ENCODE measurements around the gene LARGE1. TPM values are rescaled to one million over a fixed set of nuclear protein-coding genes. Genes with fewer than 3 reads are reported as not detected.
A peak's percentile ranks its signal among the peaks of the same experiment; 100 is the strongest.

Gene LARGE1
- polyA plus RNA-seq (2013, experiment 1 of 2), result 28.9 TPM
- 30.0 TPM for polyA plus RNA-seq (2013, experiment 2 of 2)

GRCh38 chr22:33920197-33920540 lies at the start of gene LARGE1:
Gene LARGE1 (minus strand): TSS chr22:33920476.
- Histone ChIP-seq H3K27ac (ENCODE audit: low read depth, low read length) (0 out of 2 replicates have a peak within 1 kb of the TSS, but pooled peaks have one; percentile 12), H3K4me3 (ENCODE audit: low read length) (peak within 1 kb of the TSS; percentile 86), H3K36me3 (ENCODE audit: insufficient read depth, low read length) (no peaks in the 10 kb centered on the region)

GRCh38 chr22:33969045-33969444 lies 48.8 kb upstream of the LARGE1 start:
- H3K27ac ChIP-seq (ENCODE audit: low read depth, low read length), result no peak overlapping the region
- H3K36me3 ChIP-seq (ENCODE audit: insufficient read depth, low read length), result no peaks in the 10 kb centered on the region
- peaks cover 10% of the 10 kb centered on the region; the same call in 1 of the 2 replicates for H3K4me1 ChIP-seq (ENCODE audit: insufficient read depth, low read length)
- no peak overlapping the region for H3K4me3 ChIP-seq (ENCODE audit: low read length)
- H3K9ac ChIP-seq (ENCODE audit: low read depth, low read length), result no peak overlapping the region
- no peaks in the 10 kb centered on the region for H3K9me3 ChIP-seq (ENCODE audit: insufficient read depth, low read depth, low read length)
- no peaks in the 10 kb centered on the region for H3K27me3 ChIP-seq (ENCODE audit: insufficient read depth, low read length)

More at GRCh38 chr22:33920197-33920540, at the start of gene LARGE1:
- WGBS, result under 1% methylated on average over 47 of the region's 47 CpGs
- no peaks in the 10 kb centered on the region for H3K9me3 ChIP-seq (ENCODE audit: insufficient read depth, low read depth, low read length)
- H3K4me1 ChIP-seq (ENCODE audit: insufficient read depth, low read length), result peaks cover 36% of the 10 kb centered on the region
- H3K9ac ChIP-seq (ENCODE audit: low read depth, low read length), result peak within 1 kb of the TSS; percentile 75
- peaks cover 8% of the 10 kb centered on the region for H3K27me3 ChIP-seq (ENCODE audit: insufficient read depth, low read length)

GRCh38 chr22:33964121-33964520 lies 43.8 kb upstream of the LARGE1 start:
- Histone ChIP-seq H3K27me3 (ENCODE audit: insufficient read depth, low read length) (no peaks in the 10 kb centered on the region), H3K36me3 (ENCODE audit: insufficient read depth, low read length) (no peaks in the 10 kb centered on the region), H3K4me3 (ENCODE audit: low read length) (no peak overlapping the region), H3K27ac (ENCODE audit: low read depth, low read length) (no peak overlapping the region), H3K4me1 (ENCODE audit: insufficient read depth, low read length) (0 out of 2 replicates have a peak, but pooled peaks cover under 1% of the 10 kb centered on the region), H3K9ac (ENCODE audit: low read depth, low read length) (no peak overlapping the region), H3K9me3 (ENCODE audit: insufficient read depth, low read depth, low read length) (no peaks in the 10 kb centered on the region)
- WGBS, result 92% methylated on average over 1 of the region's 1 CpG

- Histone ChIP-seq H3K4me3 (ENCODE audit: low read length) (no peak overlapping the region), H3K27ac (ENCODE audit: low read depth, low read length) (no peak overlapping the region), H3K9me3 (ENCODE audit: insufficient read depth, low read depth, low read length) (no peaks in the 10 kb centered on the region), H3K36me3 (ENCODE audit: insufficient read depth, low read length) (no peaks in the 10 kb centered on the region), H3K27me3 (ENCODE audit: insufficient read depth, low read length) (no peaks in the 10 kb centered on the region), H3K9ac (ENCODE audit: low read depth, low read length) (no peak overlapping the region), H3K4me1 (ENCODE audit: insufficient read depth, low read length) (no peaks in the 10 kb centered on the region)
- 94% methylated on average over 6 of the region's 7 CpGs for WGBS
Measured at GRCh38 chr22:33962409-33962808, 42.1 kb upstream of the LARGE1 start.

GRCh38 chr22:33958741-33959140 lies 38.5 kb upstream of the LARGE1 start:
- no peaks in the 10 kb centered on the region for H3K4me1 ChIP-seq (ENCODE audit: insufficient read depth, low read length)
- no peaks in the 10 kb centered on the region for H3K27me3 ChIP-seq (ENCODE audit: insufficient read depth, low read length)
- H3K4me3 ChIP-seq (ENCODE audit: low read length), result no peak overlapping the region
- no peaks in the 10 kb centered on the region for H3K36me3 ChIP-seq (ENCODE audit: insufficient read depth, low read length)
- no peak overlapping the region for H3K9ac ChIP-seq (ENCODE audit: low read depth, low read length)
- H3K9me3 ChIP-seq (ENCODE audit: insufficient read depth, low read depth, low read length), result no peaks in the 10 kb centered on the region
- no peak overlapping the region for H3K27ac ChIP-seq (ENCODE audit: low read depth, low read length)

GRCh38 chr22:33957086-33957485 lies 36.8 kb upstream of the LARGE1 start:
- Histone ChIP-seq H3K27ac (ENCODE audit: low read depth, low read length) (no peak overlapping the region), H3K27me3 (ENCODE audit: insufficient read depth, low read length) (no peaks in the 10 kb centered on the region), H3K4me3 (ENCODE audit: low read length) (no peak overlapping the region), H3K36me3 (ENCODE audit: insufficient read depth, low read length) (no peaks in the 10 kb centered on the region), H3K4me1 (ENCODE audit: insufficient read depth, low read length) (no peaks in the 10 kb centered on the region), H3K9me3 (ENCODE audit: insufficient read depth, low read depth, low read length) (no peaks in the 10 kb centered on the region), H3K9ac (ENCODE audit: low read depth, low read length) (no peak overlapping the region)
- 90% methylated on average over 4 of the region's 4 CpGs for WGBS

- no peaks in the 10 kb centered on the region for H3K36me3 ChIP-seq (ENCODE audit: insufficient read depth, low read length)
- H3K4me3 ChIP-seq (ENCODE audit: low read length), result no peak overlapping the region
- H3K27me3 ChIP-seq (ENCODE audit: insufficient read depth, low read length), result no peaks in the 10 kb centered on the region
- H3K4me1 ChIP-seq (ENCODE audit: insufficient read depth, low read length), result no peaks in the 10 kb centered on the region
- 89% methylated on average over 4 of the region's 4 CpGs for WGBS
- H3K9ac ChIP-seq (ENCODE audit: low read depth, low read length), result no peak overlapping the region
- H3K27ac ChIP-seq (ENCODE audit: low read depth, low read length), result no peak overlapping the region
- no peaks in the 10 kb centered on the region for H3K9me3 ChIP-seq (ENCODE audit: insufficient read depth, low read depth, low read length)
Measured at GRCh38 chr22:33952776-33953175, 32.5 kb upstream of the LARGE1 start.

- H3K9ac ChIP-seq (ENCODE audit: low read depth, low read length), result no peak overlapping the region
- H3K27ac ChIP-seq (ENCODE audit: low read depth, low read length), result no peak overlapping the region
- peaks cover 10% of the 10 kb centered on the region; the same call in 1 of the 2 replicates for H3K9me3 ChIP-seq (ENCODE audit: insufficient read depth, low read depth, low read length)
- no peaks in the 10 kb centered on the region for H3K4me1 ChIP-seq (ENCODE audit: insufficient read depth, low read length)
- WGBS, result 79% methylated on average over 5 of the region's 5 CpGs
- no peaks in the 10 kb centered on the region for H3K27me3 ChIP-seq (ENCODE audit: insufficient read depth, low read length)
- no peak overlapping the region for H3K4me3 ChIP-seq (ENCODE audit: low read length)
- no peaks in the 10 kb centered on the region for H3K36me3 ChIP-seq (ENCODE audit: insufficient read depth, low read length)
Measured at GRCh38 chr22:33940741-33941140, 20.5 kb upstream of the LARGE1 start.

GRCh38 chr22:33932997-33933396 lies 12.7 kb upstream of the LARGE1 start:
- Histone ChIP-seq H3K27ac (ENCODE audit: low read depth, low read length) (no peak overlapping the region), H3K4me1 (ENCODE audit: insufficient read depth, low read length) (no peaks in the 10 kb centered on the region), H3K9me3 (ENCODE audit: insufficient read depth, low read depth, low read length) (no peaks in the 10 kb centered on the region), H3K36me3 (ENCODE audit: insufficient read depth, low read length) (no peaks in the 10 kb centered on the region), H3K27me3 (ENCODE audit: insufficient read depth, low read length) (no peaks in the 10 kb centered on the region), H3K4me3 (ENCODE audit: low read length) (no peak overlapping the region), H3K9ac (ENCODE audit: low read depth, low read length) (no peak overlapping the region)
- WGBS, result 100% methylated on average over 2 of the region's 2 CpGs

- Histone ChIP-seq H3K27me3 (ENCODE audit: insufficient read depth, low read length) (no peaks in the 10 kb centered on the region), H3K27ac (ENCODE audit: low read depth, low read length) (no peak overlapping the region), H3K4me1 (ENCODE audit: insufficient read depth, low read length) (no peaks in the 10 kb centered on the region), H3K36me3 (ENCODE audit: insufficient read depth, low read length) (no peaks in the 10 kb centered on the region), H3K9me3 (ENCODE audit: insufficient read depth, low read depth, low read length) (no peaks in the 10 kb centered on the region), H3K4me3 (ENCODE audit: low read length) (no peak overlapping the region), H3K9ac (ENCODE audit: low read depth, low read length) (no peak overlapping the region)
- 100% methylated on average over 1 of the region's 1 CpG for WGBS
Measured at GRCh38 chr22:33931406-33931805, 11.1 kb upstream of the LARGE1 start.

- Histone ChIP-seq H3K27me3 (ENCODE audit: insufficient read depth, low read length) (peaks cover 4% of the 10 kb centered on the region; the same call in 1 of the 2 replicates), H3K9me3 (ENCODE audit: insufficient read depth, low read depth, low read length) (no peaks in the 10 kb centered on the region), H3K4me1 (ENCODE audit: insufficient read depth, low read length) (peaks cover 14% of the 10 kb centered on the region), H3K27ac (ENCODE audit: low read depth, low read length) (no peak overlapping the region), H3K9ac (ENCODE audit: low read depth, low read length) (no peak overlapping the region), H3K36me3 (ENCODE audit: insufficient read depth, low read length) (no peaks in the 10 kb centered on the region), H3K4me3 (ENCODE audit: low read length) (no peak overlapping the region)
- 96% methylated on average over 5 of the region's 5 CpGs for WGBS
Measured at GRCh38 chr22:33927752-33928151, 7.5 kb upstream of the LARGE1 start.

GRCh38 chr22:33925194-33925593 lies 4.9 kb upstream of the LARGE1 start:
- H3K36me3 ChIP-seq (ENCODE audit: insufficient read depth, low read length), result no peaks in the 10 kb centered on the region
- H3K9me3 ChIP-seq (ENCODE audit: insufficient read depth, low read depth, low read length), result no peaks in the 10 kb centered on the region
- H3K27me3 ChIP-seq (ENCODE audit: insufficient read depth, low read length), result peaks cover 4% of the 10 kb centered on the region; the same call in 1 of the 2 replicates
- H3K4me1 ChIP-seq (ENCODE audit: insufficient read depth, low read length), result peaks cover 14% of the 10 kb centered on the region
- no peak overlapping the region for H3K9ac ChIP-seq (ENCODE audit: low read depth, low read length)
- 74% methylated on average over 3 of the region's 4 CpGs for WGBS
- H3K27ac ChIP-seq (ENCODE audit: low read depth, low read length), result no peak overlapping the region
- no peak overlapping the region for H3K4me3 ChIP-seq (ENCODE audit: low read length)
